Natural killer cell (primary cell): ENCODE data around the gene TMEM107. TPM values are rescaled to one million over a fixed set of nuclear protein-coding genes. Genes with fewer than 3 reads are reported as not detected.

Experiments used
- ATAC-seq, 3 donors: fragments of 150-1000 bp in 2 of 3; fragments of 200-7000 bp in 1 of 3; cut with Tn5 transposase; 1 replicate in 1 of 3; 2 replicates in 2 of 3; pipeline ENCODE4 v1.10.0; 2021; ENCODE audit warnings: mild to moderate bottlenecking in 2 of 3, moderate library complexity in 2 of 3
- DNase-seq, 2 donors: peaks; one replicate each; pipeline versions ENCODE4 v3.0.0 to v3.0.0-alpha.2; 2013 to 2021; ENCODE audit warnings: mixed read lengths in 1 of 2
- H3K27ac ChIP-seq: one replicate; pipeline ENCODE4 v1.5.1; 2013; ENCODE audit warnings: mild to moderate bottlenecking, low read length
- H3K27me3 ChIP-seq: one replicate; pipeline ENCODE4 v1.6.1; 2013; ENCODE audit warnings: low read length; ENCODE audit not compliant: control insufficient read depth, insufficient read depth
- H3K36me3 ChIP-seq: one replicate; pipeline ENCODE4 v1.6.1; 2013; ENCODE audit warnings: low read length; ENCODE audit not compliant: control insufficient read depth, insufficient read depth
- H3K4me1 ChIP-seq: one replicate; pipeline ENCODE4 v1.6.1; 2013; ENCODE audit warnings: low read length; ENCODE audit not compliant: control insufficient read depth, insufficient read depth
- H3K4me3 ChIP-seq: one replicate; pipeline ENCODE4 v1.5.1; 2013; ENCODE audit warnings: low read length
- H3K9me3 ChIP-seq: one replicate; pipeline ENCODE4 v1.6.1; 2013; ENCODE audit warnings: low read length; ENCODE audit not compliant: control insufficient read depth, insufficient read depth
- H3K27ac Mint-ChIP-seq, 2 donors: one replicate each; pipeline ENCODE4 v1.8.0; 2022; ENCODE audit warnings: mild to moderate bottlenecking in 2 of 2, mixed read lengths in 2 of 2, moderate library complexity in 1 of 2
- H3K27me3 Mint-ChIP-seq, 2 donors: one replicate each; pipeline ENCODE4 v1.8.0; 2022; ENCODE audit warnings: low read depth in 2 of 2, mixed read lengths in 2 of 2
- H3K36me3 Mint-ChIP-seq: one replicate; pipeline ENCODE4 v1.8.0; 2022; ENCODE audit warnings: mixed read lengths
- H3K4me1 Mint-ChIP-seq, 2 donors: one replicate each; pipeline ENCODE4 v1.8.0; 2022; ENCODE audit warnings: mixed read lengths in 2 of 2
- H3K4me3 Mint-ChIP-seq: one replicate; pipeline ENCODE4 v1.8.0; 2022; ENCODE audit warnings: mild to moderate bottlenecking, moderate library complexity, mixed read lengths
- H3K9me3 Mint-ChIP-seq, 2 donors: one replicate each; pipeline ENCODE4 v1.8.0; 2022; ENCODE audit warnings: mixed read lengths in 2 of 2
- CTCF ChIP-seq: fragments of 200-600 bp; IDR thresholded peaks from one replicate; pipeline ENCODE4 v1.8.0; 2022; ENCODE audit warnings: antibody characterized with exemption
- WGBS: methylation state at CpG from one replicate; pipeline ENCODE4 v1.1.7; 2013; ENCODE audit warnings: missing lambda C conversion rate; ENCODE audit not compliant: insufficient coverage; 5-methylcytosine and 5-hydroxymethylcytosine counted together
- intact Hi-C: fragments of 100-400 bp; cut with micrococcal nuclease; formaldehyde crosslinking; loops from one replicate; pipeline ENCODE4 v1.14.2; 2022
- total RNA-seq, 4 donors: library from RNA; stranded (reverse); fragments of 120-200 nt in 1 of 4; gene quantifications; one replicate each; pipeline versions ENCODE4 v1.2.3 to v1.2.4, GENCODE V29; 2013 to 2022

Gene TMEM107
- total RNA-seq, 3 donors from 2014 or later (not counting 1 experiment from before 2014, with no cell fraction given): 48.9 to 101 (median 96.1) TPM

DNA sequence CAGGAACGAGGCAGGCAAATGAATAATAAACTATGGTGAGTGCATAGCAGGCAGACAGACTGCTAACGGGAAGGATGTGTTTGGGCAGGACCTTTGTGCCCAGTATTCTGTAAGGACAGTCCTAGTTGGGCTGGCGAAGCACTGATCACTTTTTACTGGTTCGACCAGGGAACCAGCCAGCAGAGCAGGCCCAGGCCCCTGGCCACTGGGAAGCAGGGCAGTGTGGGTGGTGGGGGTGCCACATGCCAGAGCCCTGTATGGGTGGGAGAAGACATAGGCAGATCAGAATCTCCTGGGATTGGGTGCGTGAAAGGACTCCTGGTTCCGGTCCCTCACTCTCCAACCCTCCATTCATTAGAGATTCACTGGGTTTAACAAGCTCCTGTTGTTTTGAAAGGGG lies 9.4 kb downstream of the TMEM107 start:
- Mint-ChIP-seq H3K4me3 (no peak overlapping the region), H3K4me1 (peaks cover 17 to 29% of the 10 kb centered on the region in 2 donors), H3K9me3 (no peaks in the 10 kb centered on the region), H3K27ac (no peak overlapping the region), H3K36me3 (no peaks in the 10 kb centered on the region), H3K27me3 (no peaks in the 10 kb centered on the region)
- peaks cover 36% of the 10 kb centered on the region for H3K4me1 ChIP-seq
- DNase-seq: no peak
- peaks cover under 1% of the 10 kb centered on the region for H3K36me3 ChIP-seq
- H3K4me3 ChIP-seq: no peak overlapping the region
- H3K27ac ChIP-seq: no peak overlapping the region
- WGBS: 93% methylated on average over 4 of the region's 6 CpGs
- no peaks in the 10 kb centered on the region for H3K27me3 ChIP-seq
- H3K9me3 ChIP-seq: no peaks in the 10 kb centered on the region
- TF ChIP-seq CTCF: no peak
- ATAC-seq: no peak
- intact Hi-C loops: no loop called here

DNA sequence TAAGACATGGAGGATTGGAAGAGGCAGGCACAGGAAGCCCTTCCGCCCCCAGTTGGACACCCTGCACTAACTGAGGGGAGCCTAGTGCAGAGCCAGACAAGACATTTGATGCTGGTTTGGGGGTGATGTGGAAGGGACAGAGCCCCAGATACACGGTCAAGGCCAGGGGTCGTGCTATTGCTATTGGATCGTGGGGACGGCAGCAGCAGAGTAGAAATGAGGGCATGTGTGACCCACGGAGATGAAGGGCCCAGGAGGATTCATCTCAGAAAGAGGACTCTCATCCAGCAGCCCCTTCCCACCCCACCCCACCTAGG lies 11.4 kb downstream of the TMEM107 start:
- H3K36me3 Mint-ChIP-seq: no peaks in the 10 kb centered on the region
- H3K27me3 ChIP-seq: no peaks in the 10 kb centered on the region
- DNase-seq (peak in 1 of 2 donors; percentile 51), ATAC-seq (no peak)
- intact Hi-C loops: no loop called here
- WGBS: 84% methylated on average over 6 of the region's 6 CpGs
- peak overlapping the region; percentile 91 for H3K4me3 Mint-ChIP-seq
- peak overlapping the region; percentile 94 for H3K27ac ChIP-seq
- H3K4me1 ChIP-seq: peaks cover 52% of the 10 kb centered on the region
- no peaks in the 10 kb centered on the region for H3K9me3 Mint-ChIP-seq
- no peaks in the 10 kb centered on the region for H3K9me3 ChIP-seq
- H3K27ac Mint-ChIP-seq: no peak overlapping the region
- peaks cover 18% of the 10 kb centered on the region for H3K36me3 ChIP-seq
- no peaks in the 10 kb centered on the region for H3K27me3 Mint-ChIP-seq
- H3K4me1 Mint-ChIP-seq: peaks cover 36 to 49% of the 10 kb centered on the region in 2 donors
- no peak for TF ChIP-seq CTCF
- H3K4me3 ChIP-seq: peak overlapping the region; percentile 8

GRCh38 chr17:8163978-8164814 lies 12.0 kb downstream of the TMEM107 start:
- H3K36me3 ChIP-seq: peaks cover 24% of the 10 kb centered on the region
- Mint-ChIP-seq H3K9me3 (no peaks in the 10 kb centered on the region), H3K27ac (no peak overlapping the region), H3K36me3 (no peaks in the 10 kb centered on the region), H3K4me1 (peaks cover 37 to 55% of the 10 kb centered on the region in 2 donors), H3K27me3 (no peaks in the 10 kb centered on the region), H3K4me3 (peak overlapping the region; percentile 91)
- peaks cover 57% of the 10 kb centered on the region for H3K4me1 ChIP-seq
- TF ChIP-seq CTCF: no peak
- ATAC-seq (peak; percentile 58 to 74 (median 62)), DNase-seq (peak; percentile 71 to 87)
- H3K9me3 ChIP-seq: no peaks in the 10 kb centered on the region
- intact Hi-C loops: no loop called here
- 16% methylated on average over 10 of the region's 13 CpGs for WGBS
- H3K27me3 ChIP-seq: no peaks in the 10 kb centered on the region
- peak overlapping the region; percentile 8 for H3K4me3 ChIP-seq
- peak overlapping the region; percentile 94 for H3K27ac ChIP-seq
